GM19395 (cell line): ENCODE results near the gene SF3B2.
"Not testable (repeated sequence)": the region's sequence is repeated elsewhere in the genome, so short reads cannot be mapped to it uniquely, and the experiment has no call there.

Source experiments
- ATAC-seq: cut with Tn5 transposase; IDR thresholded peaks from one replicate; pipeline ENCODE4 v1.9.1; 2021; ENCODE audit warnings: mild to moderate bottlenecking, moderate library complexity; ENCODE audit not compliant: unreplicated experiment

SF3B2 gene

DNA sequence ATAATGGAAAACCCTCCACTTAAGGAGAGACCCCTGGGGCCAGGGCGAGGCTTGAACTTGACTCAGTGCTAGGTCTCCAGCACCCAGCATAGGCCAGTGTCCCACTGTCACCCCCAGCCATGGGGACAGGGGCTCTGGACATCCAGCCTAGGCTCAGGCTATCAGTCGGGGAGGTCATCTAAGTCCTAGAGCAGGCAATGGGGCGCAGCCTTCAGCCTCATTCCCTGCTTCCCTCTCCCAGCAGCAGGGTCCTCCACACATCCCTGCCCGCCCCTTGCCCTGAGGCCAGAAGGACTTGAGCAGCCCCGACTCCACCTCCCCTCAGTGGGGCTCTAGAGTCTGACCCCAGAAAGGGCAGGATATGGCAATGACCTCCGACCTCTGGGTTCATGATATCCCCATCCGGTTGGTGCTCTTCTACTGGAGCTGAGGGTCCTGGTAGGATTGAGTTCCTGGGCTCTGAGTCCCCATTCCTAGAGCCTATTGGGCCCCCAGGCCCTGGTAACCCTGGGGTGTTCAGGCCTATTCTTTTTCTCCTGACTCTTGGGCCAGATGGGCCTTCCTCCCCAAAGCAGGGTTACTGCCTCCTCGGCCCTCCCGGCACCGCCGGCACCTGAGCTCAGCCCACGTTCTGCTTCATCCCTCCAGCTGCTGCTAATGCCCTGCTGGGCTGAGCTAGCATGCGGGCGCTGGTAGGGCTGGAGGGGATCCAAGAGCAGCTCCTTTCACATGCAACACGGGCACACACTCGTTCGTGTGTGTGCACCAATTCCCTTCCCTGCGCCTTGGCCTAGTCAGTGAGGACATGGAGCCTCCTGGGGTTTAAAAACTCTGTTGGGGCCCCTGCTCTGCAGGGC is 36.0 kb upstream of the SF3B2 start:
- no peak for ATAC-seq

DNA sequence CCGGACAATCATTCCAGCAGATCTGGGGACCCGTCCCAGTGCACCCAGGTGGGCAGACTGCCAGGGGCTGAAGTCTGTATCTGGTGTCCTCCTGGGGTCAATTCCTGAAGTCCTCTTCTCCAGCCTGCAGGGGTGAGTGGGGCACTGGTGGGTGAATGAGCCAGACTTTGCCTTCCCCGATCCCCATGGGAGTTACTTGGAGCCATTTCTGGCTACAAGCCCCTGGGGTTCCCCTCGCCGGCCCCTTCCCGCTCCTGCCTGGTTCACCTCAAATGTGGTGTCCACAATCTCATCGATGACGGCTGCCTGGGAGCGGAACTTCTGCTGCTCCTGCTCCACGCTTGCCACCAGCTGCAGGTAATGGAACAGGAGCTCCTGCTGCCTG is 35.4 kb upstream of the SF3B2 start:
- ATAC-seq: no peak

DNA sequence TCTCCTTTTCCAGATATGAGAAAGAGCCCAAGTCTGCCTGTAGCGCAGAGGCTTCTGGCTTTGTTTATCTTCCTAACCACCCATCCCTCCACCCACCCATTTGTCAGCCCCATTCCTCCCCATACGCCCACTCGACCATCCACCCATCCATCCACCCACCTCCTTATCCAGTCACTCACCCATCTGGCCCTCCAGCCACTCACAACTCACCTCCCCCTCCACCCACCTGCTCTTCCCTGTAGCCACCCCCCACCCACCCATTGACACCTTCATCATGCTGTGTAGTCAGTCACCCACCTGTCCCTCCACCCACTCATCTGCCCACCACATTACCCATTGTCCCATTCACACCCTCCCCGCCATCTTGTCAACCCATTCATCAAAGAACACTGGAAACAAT is 34.8 kb upstream of the SF3B2 start:
- ATAC-seq: no peak

DNA sequence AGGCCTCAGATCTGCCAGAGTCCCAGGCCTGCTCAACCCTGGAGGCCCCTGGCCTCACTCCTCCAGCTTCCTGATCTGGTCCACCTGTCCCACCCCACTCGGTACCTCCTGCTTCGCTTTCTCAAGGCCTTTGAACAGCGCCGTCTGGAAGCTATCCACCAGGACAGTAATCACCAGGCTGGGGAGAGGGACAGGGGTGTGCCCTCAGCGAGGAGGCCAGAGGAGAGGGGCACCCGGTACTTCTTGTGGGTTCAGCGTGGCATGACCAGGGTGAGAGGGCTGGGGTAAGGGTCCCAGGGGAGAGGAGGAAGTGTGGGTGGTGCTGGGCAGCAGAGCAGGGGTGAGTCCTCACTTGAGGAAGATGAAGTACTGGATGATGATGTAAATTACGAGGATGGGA is 32.0 kb upstream of the SF3B2 start:
- no peak for ATAC-seq

DNA sequence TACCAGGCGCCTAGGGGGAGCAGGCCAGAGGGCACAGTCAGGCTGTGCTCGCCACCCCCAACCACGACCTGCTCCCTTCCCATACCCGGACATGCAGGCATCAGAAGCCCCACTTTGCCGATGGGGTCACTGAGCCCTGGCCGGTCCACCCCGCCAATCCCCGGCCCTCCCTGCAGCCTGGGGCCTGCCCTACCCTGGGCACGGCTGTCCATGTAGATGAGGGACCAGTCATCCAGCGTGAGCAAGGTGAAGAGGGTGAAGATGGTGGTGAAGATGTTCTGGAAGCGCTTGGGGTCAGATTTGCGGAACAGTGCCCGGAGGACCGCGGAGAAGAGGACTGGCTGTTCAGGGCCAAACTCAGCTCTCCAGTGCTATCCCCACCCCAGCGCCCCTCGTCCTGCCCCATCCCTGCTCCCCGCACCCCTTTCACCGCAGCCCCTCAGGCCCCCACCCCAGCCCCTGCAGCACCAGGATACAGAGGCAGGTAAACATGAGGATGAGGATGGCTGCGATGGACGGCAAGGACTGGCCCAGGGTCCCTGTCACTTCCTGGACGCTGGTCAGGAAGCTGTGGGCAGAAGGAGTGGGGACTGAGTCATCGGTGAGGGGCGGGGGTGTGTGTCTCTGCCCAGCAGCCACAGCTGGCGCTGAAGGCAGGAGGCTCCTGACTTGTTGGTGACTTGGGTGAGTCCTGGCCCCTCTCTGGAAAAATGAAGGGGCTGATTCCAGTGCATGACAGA is 31.4 kb upstream of the SF3B2 start:
- ATAC-seq: no peak

DNA sequence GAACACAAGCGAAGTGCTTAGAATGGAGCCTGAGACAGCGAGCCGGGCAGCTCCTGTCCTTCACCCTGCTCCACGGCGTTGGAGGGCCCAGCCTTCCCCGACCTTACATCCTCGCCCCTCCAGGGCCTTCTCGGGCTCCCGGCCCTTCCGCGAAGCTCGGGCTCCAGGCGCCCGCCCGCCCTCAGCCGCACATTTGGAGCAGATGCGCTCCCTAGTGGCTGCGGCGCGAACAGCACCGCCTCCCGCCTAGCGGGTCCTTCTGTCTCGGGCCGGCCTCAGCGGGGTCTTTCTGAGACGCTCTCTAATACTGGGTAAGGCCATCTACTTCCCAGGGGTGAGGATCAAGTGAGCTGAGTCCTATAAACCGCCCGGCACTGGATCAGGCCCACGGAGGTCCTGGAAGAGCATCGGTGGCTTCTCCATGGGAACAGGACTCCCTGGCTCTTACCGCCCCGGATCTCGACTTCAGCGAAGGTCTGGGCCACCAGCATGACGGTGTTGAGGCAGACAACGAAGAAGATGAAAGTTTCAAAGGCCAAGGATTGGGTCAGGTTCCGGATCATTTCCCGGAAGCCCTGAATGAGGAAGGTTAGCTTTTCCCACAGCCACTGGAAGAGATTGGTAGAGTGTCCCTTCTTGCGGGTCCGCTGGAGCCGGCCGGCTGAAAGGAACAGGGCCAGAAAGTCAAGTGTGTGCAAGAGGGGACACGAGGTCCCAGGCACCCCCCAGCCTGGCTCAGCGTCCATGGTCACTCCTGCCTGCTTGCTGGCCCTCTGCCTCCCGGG is 29.6 kb upstream of the SF3B2 start:
- ATAC-seq: no peak

DNA sequence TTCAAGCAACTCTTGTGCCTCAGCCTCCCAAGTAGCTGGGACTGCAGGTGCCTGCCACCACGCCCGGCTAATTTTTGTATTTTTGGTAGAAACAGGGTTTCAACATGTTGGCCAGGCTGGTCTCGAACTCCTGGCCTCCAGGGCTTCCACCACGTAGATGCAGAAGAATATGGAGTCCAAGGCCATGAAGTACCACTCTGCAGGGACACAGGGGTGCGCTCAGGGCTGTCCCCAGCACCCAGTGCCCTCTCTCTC is 29.1 kb upstream of the SF3B2 start:
- not testable (repeated sequence) for ATAC-seq

DNA sequence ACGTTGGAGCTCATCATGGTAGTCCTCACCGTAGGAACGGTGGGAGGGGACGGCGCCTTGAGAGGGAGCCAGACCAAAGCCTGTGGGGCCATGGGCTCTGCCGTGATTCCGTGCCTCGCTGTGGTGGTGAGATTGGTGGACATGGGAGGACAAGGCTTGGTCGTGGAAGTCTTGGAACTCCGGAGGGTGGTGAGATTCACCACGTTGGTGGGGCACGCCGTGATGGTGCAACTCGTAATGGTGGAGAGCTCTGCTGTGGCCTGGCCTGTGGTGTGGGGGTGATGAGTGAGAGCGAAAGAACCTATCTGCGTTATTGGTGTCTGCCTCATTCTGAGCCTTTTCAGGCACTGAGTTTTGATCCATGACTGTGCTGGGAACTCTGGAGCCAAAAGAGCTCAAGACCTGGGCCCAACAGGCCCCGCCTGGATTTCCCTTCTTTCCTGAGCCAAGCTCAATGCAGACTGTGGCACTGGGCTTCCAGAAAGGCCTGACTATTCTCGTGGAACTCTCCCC is 26.1 kb upstream of the SF3B2 start, which contains the start of gene CATSPER1:
CATSPER1 (minus strand) TSS at position 463 of the 513 bp plus-strand sequence; CDS start at position 363, 100 bp downstream.
- no peak for ATAC-seq

DNA sequence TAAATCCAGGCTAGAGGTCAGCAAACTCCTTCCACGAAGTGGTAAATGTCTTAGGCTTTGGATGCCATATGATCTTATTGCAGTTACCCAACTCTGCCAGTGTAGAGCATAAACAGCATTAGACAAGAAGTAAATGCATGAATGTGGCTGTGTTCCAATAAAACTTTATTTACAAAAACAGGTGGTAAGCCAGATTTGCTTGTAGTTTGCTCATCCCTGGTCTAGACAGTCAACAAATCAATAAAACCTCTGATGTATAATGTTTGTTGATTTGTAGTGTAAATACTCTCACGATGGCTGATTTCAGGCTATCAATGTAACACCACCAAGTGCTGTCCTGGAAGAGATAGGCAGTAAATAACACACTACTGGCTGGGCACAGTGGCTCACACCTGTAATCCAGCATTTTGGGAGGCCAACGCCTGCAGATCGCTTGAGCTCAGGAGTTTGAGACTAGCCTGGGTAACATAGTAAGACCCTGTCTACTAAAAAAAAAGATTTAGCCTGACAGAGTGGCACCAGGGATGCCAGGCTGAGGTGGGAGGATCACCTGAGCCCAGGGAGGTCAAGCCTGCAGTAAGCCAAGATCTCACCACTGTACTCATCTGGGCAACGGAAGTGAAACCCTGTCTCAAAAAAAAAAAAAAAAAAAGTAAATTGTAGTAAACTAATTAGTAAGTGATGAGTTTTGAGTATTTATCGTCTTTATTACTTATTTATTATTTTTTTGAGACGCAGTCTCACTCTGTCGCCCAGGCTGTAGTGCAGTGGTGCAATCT is 19.0 kb upstream of the SF3B2 start:
- ATAC-seq: no peak

DNA sequence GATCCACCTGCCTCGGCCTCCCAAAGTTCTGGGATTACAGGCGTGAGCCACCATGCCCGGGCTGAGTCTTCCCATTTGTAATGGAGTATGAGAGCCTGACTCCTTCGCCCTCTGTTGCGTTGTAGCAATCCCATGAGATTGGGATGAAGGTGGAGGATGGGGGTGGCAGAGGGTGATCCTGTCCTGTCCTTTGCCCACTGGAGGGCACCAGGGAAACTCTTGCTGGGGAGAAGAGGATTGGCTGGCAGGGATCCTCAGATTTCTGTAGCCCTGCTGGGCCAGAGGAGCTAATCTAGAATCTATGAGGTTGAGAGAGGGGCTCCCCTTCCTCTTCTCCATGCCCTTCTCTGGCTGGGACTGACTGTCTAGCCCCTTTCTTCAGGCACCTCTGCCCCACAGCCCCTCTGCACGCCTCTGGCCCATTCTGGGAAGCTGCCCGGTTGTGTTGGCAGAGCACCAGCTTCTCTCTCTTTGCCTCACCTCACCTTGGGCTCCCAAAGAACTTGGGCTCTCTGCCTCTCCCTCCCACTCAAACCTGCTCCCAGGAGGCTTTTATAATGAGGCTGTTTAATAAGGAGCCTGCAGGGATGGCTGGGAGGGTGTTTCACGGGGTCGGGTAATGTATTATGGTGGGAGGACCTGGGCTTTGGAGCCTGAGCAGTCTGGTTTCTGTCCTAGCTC is 16.4 kb upstream of the SF3B2 start:
- no peak for ATAC-seq

DNA sequence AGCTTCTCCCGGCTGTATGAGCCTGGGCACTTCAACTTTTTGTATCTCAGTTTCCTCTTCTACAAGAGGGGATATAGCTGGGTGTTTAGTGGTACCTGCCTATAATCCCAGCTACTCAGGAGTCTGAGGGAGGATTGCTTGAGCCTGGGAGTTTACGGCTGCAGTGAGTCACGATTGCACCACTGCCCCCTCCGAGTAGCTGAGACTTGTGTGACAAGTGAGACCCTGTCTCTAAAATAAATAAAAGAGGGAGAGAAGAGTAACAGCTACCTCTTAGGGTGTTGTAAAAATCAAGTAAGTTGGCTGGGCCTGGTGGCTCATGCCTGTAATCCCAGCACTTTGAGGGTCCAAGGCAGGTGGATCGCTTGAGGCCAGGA is 15.8 kb upstream of the SF3B2 start:
- no peak for ATAC-seq

DNA sequence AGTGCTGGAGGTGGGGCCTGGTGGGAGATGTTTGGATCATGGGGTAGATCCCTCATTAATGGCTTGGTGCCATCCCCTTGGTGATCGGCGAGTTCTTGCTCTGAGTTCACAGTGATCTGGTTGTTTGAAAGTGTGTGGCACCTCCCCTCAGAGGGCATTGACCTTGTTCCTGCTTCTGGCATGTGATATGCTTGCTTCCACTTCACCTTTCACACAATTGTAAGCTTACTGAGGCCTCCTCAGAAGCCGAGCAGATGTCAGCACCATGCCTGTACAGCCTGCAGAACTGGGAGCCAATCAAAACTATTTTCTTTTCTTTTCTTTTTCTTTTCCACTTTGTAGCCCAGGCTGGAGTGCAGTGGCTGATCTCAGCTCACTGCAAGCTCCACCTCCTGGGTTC is 14.8 kb upstream of the SF3B2 start:
- no peak for ATAC-seq

DNA sequence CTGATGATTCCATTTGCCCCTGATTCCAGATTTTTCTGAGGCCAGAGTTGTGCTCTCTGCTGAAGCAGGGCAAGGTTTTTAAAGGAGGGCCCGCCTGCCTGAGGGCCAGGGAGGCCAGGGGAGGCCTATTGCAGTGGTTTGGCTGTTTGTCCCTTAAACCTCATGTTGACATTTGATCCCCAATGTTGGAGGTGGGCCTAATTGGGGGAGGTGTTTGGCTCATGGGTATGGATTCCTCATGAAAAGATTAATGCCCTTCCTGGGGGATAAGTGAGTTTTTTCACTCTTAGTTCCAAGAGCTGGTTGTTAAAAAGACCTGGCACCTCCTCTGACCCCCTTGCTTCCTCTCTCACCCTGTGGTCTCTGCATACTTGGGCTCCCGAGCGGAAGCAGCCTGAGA is 12.4 kb upstream of the SF3B2 start:
- no peak for ATAC-seq

DNA sequence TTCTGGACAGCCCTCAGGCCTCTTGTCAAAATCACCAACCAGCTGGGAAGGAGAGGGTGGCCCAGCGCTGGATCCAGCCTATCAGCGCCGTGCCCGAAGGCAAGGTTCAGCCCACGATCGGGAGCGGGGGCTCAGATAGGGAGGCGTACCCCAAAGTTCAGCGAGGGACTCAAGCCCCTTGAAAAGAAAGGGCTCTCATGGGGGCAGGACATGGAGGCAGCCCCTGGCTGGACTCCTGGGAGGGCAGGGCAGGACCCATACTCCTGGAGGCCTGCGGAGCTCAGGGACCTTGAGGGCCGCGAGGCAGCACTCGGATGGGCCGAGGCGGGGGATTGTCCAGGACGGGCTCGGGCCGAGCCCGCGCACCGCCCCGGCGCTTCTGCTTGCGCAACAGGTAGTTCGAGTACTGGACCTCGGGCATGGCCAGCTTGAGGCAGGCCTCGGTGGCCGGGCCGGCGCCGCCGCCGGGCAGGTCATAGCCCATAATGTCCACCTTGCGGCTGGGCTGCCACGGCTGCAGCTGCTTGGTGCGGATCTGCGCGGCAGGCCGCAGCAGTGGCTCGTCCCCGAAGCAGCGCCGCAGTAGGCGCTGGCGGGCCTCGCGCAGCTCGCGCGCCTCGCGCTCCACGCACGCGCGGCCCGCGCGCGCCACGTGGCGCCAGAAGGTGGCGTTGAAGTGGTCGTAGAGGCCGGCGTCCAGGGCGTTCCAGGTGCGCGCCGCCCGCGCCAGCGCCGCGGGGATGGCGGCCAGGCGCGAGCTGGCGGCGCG is 9.8 kb upstream of the SF3B2 start:
- no peak for ATAC-seq

DNA sequence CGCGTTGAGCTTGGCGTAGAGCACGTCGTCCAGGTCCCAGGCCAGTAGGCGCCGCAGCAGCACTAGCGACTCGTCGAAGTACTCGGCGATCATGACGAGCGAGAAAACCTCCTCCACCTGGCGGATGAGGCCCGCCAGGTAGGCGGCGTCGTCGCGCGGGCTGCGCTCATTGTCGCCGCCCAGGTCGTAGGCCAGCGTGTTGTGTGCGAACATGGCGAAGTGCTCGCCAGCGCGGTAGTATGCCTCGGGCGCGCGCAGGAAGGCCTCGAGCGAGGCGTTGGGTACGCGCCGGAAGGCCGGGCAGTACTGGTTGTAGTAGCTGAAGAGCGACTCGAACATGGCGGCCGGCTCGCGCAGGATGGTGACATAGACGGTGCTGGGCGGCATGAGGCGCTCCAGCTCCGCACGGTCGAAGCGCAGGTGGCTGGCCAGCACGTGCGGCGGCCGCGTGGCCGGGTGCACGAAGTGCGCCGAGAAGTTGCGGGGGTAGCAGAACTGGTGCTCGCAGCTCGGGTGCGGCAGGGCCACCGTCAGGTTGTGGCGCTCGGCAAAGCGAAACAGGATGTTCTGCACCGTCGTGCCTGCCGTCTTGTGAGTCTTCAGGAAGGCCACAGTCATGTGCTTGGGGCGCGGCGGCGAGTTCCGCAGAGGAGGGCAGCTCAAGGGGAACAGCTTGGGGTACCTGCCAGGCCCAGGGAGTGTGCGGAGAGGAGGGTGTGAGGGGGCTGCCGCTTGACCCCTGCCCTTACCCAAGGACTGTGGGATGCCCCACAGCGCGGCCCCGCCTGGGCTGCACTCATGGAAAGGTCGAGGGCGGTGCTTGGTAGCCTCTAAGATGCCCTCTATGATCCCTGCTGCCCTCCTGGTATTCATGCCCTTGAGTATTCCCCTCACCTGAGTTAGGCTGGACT is 8.9 kb upstream of the SF3B2 start:
- no peak for ATAC-seq

DNA sequence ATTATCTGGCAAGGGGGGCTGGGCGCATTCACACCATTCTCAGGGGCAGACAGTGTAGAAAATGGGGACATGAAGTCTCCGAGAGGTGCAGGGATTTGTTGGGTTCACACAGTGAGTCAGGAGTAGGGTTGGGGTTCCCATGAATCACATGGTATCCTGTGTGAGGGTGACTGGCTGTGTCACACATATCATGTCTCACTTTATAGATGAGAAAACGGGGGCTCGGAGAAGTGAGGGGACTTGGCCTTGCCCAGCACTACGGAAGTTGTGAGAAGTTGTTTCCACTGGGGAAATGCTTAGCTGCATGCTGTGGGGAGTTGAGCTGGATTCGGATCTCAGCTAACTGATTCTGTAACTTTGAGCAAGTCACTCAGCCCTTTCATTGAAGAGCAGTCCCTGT is 7.4 kb upstream of the SF3B2 start:
- ATAC-seq: no peak

DNA sequence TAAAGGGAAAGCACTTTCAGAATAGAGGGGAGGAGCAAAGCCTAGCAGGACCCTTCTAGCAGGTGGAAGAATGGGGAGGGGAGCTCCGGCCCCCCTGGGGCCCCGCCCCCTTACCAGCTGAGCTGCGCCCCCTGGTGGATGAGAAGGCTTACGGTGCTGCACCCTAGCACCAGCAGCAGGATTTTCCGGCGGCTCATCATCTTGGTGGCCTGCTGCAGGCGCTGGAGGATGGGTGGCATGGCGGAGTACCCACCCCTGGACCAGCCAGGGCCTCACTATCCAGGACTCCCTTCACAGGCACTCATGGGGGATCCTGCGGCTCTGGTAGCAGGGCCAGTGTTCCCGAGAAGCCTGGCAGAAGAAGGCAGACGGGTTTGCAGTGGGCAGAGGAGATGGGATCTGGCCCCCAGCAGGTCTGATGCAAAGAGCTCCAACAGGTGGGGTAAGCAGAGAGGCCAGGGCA is 7.0 kb upstream of the SF3B2 start:
- peak; percentile 69 for ATAC-seq

DNA sequence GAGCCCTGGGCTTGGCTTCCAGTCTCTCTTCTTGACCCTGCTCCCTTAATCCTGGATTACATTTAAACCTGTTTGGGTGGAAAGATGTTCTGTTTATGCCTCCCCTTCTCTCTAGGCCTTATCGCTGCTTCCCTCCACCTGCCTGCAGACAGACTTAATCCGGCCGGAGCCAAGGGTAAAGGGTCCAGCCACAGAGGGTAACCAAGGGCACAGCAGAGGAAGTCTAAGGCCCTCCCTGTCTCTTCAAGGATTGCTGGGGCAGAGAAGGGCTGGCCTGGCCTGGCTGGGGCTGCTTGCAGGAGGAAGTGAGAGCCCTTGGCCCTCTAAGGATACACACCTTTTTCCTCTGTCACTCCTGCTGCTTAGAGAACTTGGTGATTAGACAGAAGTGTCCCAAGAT is 5.3 kb upstream of the SF3B2 start:
- no peak for ATAC-seq
